Measurements from ENCODE around the gene CAMTA1. TPM values are rescaled to one million over a fixed set of nuclear protein-coding genes. Genes with fewer than 3 reads are reported as not detected.

CAMTA1 gene
- polyA plus RNA-seq, 1 donor (not counting 4 experiments of a cell fraction or from before 2014, with no cell fraction given) = 51.4 TPM

DNA sequence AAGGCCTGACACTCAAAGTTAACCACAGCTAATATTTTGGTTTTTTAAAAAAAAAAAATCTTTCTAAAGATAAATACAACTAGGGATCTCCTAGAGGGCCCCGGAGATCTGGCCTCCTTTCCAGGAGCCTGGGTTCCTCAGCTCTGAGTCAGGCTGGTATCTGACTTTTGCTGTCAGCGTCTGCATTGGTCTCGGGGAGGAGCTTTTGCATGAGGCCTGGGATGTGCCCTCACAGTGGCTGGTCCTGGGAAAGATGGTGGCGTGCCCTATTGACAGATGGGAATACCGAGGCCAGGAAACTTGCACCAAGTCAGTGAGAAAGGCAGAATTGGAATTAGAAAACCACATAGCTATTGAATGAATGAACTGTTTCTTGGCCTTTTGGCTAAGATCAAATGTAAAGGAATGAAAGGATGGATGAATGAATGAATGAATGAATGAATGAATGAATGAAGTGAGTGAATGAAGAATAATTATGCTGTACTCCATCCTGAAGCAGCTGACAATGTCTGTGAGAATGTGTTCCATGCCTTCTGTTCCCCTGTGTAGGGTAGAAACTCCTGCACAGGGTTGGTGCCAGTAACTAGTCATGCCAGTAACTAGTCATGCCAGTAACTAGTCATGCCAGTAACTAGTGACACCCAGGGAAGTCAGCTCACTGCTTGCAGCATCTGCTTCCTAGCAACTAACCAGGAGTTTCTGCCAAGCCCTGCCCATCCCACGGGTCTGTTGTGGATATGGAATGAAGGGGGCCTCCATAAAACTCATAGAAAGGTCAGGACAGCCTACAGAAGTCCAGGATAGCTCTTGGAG is 743.3 kb downstream of the CAMTA1 start:
- Histone ChIP-seq H3K4me1 (ENCODE audit: control insufficient read depth, extremely low read depth, insufficient read depth, low read length) (peaks cover 7% of the 10 kb centered on the region), H3K27ac (ENCODE audit: control insufficient read depth, insufficient read depth, low read length) (no peak overlapping the region)

DNA sequence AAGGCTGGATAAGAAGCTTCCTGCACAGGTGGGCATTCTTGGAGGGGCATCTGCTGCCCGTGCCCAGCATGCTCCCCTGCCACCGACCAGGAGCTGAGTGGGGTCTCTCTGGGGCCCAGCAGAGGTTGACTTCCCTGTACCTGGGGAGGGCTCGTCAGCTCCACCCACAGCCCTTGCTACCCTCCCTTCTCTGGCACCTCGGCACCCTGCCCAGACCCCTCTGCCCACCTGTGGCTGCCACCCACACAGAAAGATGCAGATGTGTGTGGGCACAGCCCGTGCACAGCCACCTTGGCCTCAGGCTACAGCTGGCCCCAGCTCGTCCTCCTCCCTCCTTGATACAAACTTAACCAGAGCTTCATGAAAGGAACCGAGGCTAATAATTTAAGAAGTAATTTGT is 744.7 kb downstream of the CAMTA1 start:
- H3K9me3 ChIP-seq (ENCODE audit: control insufficient read depth, low read depth, low read length) = no peaks in the 10 kb centered on the region
- H4K20me1 ChIP-seq (ENCODE audit: control insufficient read depth, extremely low read depth, insufficient read depth, low read length) = no peaks in the 10 kb centered on the region
- peaks cover under 1% of the 10 kb centered on the region for H3K27me3 ChIP-seq (ENCODE audit: control insufficient read depth, extremely low read depth, insufficient read depth, low read length)
- H3K79me2 ChIP-seq (ENCODE audit: control insufficient read depth, insufficient read depth, low read length) = no peaks in the 10 kb centered on the region
- H3K27ac ChIP-seq (ENCODE audit: control insufficient read depth, insufficient read depth, low read length) = no peak overlapping the region
- H3K9me1 ChIP-seq (ENCODE audit: control insufficient read depth, extremely low read depth, insufficient read depth, low read length) = no peaks in the 10 kb centered on the region
- FAIRE-seq = no peak
- peaks cover 7% of the 10 kb centered on the region for H3K4me1 ChIP-seq (ENCODE audit: control insufficient read depth, extremely low read depth, insufficient read depth, low read length)
- H3K4me2 ChIP-seq (ENCODE audit: control insufficient read depth, extremely low read depth, insufficient read depth, low read depth, low read length) = no peak overlapping the region
- DNase-seq (ENCODE audit: low read depth, low spot score) = no peak
- TF ChIP-seq EZH2 (IDR thresholded peaks at IDR 0.05; ENCODE audit: low read length) = no peak
- TF ChIP-seq, protein P1, sequence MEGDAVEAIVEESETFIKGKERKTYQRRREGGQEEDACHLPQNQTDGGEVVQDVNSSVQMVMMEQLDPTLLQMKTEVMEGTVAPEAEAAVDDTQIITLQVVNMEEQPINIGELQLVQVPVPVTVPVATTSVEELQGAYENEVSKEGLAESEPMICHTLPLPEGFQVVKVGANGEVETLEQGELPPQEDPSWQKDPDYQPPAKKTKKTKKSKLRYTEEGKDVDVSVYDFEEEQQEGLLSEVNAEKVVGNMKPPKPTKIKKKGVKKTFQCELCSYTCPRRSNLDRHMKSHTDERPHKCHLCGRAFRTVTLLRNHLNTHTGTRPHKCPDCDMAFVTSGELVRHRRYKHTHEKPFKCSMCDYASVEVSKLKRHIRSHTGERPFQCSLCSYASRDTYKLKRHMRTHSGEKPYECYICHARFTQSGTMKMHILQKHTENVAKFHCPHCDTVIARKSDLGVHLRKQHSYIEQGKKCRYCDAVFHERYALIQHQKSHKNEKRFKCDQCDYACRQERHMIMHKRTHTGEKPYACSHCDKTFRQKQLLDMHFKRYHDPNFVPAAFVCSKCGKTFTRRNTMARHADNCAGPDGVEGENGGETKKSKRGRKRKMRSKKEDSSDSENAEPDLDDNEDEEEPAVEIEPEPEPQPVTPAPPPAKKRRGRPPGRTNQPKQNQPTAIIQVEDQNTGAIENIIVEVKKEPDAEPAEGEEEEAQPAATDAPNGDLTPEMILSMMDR (optimal IDR thresholded peaks at IDR 0.05 in 1 of 3, IDR thresholded peaks at IDR 0.05 in 1 of 3, conservative IDR thresholded peaks at IDR 0.05 in 1 of 3; ENCODE audit: extremely low read depth in 1 of 3, insufficient read depth in 2 of 3, low read length in 3 of 3) = no peak
- no peaks in the 10 kb centered on the region for H3K36me3 ChIP-seq (ENCODE audit: control insufficient read depth in 2 of 2, extremely low read depth in 1 of 2, insufficient read depth in 2 of 2, low read length in 2 of 2)
- H3K4me3 ChIP-seq (ENCODE audit: control insufficient read depth in 2 of 3, extremely low read depth in 1 of 3, insufficient read depth in 2 of 3, low read depth in 1 of 3, low read length in 3 of 3) = no peak overlapping the region
- no peak overlapping the region for H3K9ac ChIP-seq (ENCODE audit: control insufficient read depth, extremely low read depth, insufficient read depth, low read length)
- dilution Hi-C loops (cut with MboI; ENCODE audit: extremely low pct_ligation_motif_present, low sequenced_read_pairs) = no loop called here
- no peak overlapping the region for H2AFZ ChIP-seq (ENCODE audit: control insufficient read depth, low read length)

More for the DNA sequence above, 743.3 kb downstream of the CAMTA1 start:
- Histone ChIP-seq H3K4me3 (ENCODE audit: control insufficient read depth in 2 of 3, extremely low read depth in 1 of 3, insufficient read depth in 2 of 3, low read depth in 1 of 3, low read length in 3 of 3) (no peak overlapping the region), H3K27me3 (ENCODE audit: control insufficient read depth, extremely low read depth, insufficient read depth, low read length) (no peaks in the 10 kb centered on the region), H3K9ac (ENCODE audit: control insufficient read depth, extremely low read depth, insufficient read depth, low read length) (no peak overlapping the region), H4K20me1 (ENCODE audit: control insufficient read depth, extremely low read depth, insufficient read depth, low read length) (no peaks in the 10 kb centered on the region), H3K79me2 (ENCODE audit: control insufficient read depth, insufficient read depth, low read length) (no peaks in the 10 kb centered on the region), H3K36me3 (ENCODE audit: control insufficient read depth in 2 of 2, extremely low read depth in 1 of 2, insufficient read depth in 2 of 2, low read length in 2 of 2) (no peaks in the 10 kb centered on the region), H3K4me2 (ENCODE audit: control insufficient read depth, extremely low read depth, insufficient read depth, low read depth, low read length) (no peak overlapping the region), H2AFZ (ENCODE audit: control insufficient read depth, low read length) (no peak overlapping the region), H3K9me1 (ENCODE audit: control insufficient read depth, extremely low read depth, insufficient read depth, low read length) (no peaks in the 10 kb centered on the region), H3K9me3 (ENCODE audit: control insufficient read depth, low read depth, low read length) (no peaks in the 10 kb centered on the region)
- TF ChIP-seq EZH2 (IDR thresholded peaks at IDR 0.05; ENCODE audit: low read length) = no peak
- TF ChIP-seq, protein P1 (optimal IDR thresholded peaks at IDR 0.05 in 1 of 3, IDR thresholded peaks at IDR 0.05 in 1 of 3, conservative IDR thresholded peaks at IDR 0.05 in 1 of 3; ENCODE audit: extremely low read depth in 1 of 3, insufficient read depth in 2 of 3, low read length in 3 of 3) = no peak
- FAIRE-seq = no peak
- dilution Hi-C loops (cut with MboI; ENCODE audit: extremely low pct_ligation_motif_present, low sequenced_read_pairs) = no loop called here
- DNase-seq (ENCODE audit: low read depth, low spot score) = no peak

Data from keratinocyte (primary cell).